Esophagus mucosa (tissue), 1 donor: ENCODE data around the gene DOCK11. TPM values are rescaled to one million over a fixed set of nuclear protein-coding genes. Genes with fewer than 3 reads are reported as not detected.

Source experiments
- ATAC-seq: fragments of 200-7000 bp; cut with Tn5 transposase; one replicate; pipeline ENCODE4 v1.9.1; 2020
- total RNA-seq: library from RNA; stranded (reverse); gene quantifications from one replicate; pipeline ENCODE4 v1.2.4, GENCODE V29; 2023
- donor health status: DM: yes; HTN: yes; CAD: no.

DOCK11 gene
- total RNA-seq, 1 donor from 2014 or later = 9.3 TPM

DNA sequence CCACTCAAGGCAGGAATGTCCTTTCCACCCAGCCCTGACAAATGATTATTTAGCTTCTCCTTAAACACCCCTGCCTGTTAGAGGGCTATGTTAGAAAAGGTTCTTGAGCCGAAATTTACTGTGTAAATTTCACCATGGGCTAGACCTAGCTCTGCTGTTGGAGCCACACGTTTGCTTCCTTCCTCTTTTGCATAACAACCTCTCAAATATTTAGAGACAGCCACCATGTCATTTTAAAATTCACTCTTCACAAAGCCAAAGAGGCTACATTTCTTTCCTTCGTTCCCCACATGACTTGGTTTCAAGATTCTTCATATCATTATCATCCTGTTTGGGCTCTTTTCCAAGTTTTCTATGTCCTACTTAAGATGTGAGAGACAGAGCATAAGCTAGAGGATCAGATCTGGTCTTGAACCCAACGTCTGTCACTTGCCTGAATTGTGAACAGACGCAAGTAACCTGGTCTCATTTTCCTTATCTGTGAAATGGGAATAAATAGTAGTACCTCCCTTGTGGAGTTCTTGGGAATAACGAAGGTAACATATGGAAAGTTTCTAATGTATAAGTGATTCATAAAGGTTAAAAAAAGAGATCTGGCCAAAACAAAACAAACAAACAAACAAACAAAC, 6.7 kb downstream of the DOCK11 start:
- no peak for ATAC-seq

DNA sequence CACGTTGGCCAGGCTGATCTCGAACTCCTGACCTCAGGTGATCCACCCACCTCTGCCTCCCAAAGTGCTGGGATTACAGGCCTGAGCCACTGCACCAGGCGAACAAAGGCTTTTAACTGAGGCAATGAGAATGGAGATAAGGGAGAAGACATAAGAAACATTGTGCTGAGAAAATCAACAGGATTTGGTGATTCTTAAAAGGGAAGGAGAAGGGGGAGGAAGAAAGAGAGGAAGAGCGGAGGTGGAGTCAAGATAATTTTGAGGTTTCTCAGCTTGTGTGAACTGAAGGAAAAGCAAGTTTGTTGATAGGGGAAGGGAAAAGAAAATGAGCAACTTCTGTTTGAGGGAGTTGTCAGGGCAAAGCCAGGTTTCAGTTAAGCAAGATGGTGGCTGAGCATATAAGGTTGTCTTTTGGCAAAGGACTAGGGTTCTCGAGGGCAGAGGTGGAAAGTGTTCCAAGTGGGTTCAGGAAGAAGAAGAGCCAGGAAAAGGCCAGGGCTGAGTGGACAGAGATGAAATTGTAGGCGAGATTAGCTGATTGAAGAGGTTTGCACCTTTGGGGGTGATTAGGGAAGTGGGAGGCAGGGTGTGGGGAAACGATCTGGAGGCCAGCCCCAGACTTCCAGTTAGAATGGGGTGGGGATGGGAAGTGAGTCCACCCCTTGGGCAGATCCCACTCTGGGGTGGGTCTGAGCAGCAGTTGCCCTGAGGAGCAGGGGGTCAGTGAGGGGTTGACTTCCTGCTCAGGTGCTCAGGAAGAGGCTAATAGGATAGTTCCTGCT, 7.8 kb downstream of the DOCK11 start:
- no peak for ATAC-seq

DNA sequence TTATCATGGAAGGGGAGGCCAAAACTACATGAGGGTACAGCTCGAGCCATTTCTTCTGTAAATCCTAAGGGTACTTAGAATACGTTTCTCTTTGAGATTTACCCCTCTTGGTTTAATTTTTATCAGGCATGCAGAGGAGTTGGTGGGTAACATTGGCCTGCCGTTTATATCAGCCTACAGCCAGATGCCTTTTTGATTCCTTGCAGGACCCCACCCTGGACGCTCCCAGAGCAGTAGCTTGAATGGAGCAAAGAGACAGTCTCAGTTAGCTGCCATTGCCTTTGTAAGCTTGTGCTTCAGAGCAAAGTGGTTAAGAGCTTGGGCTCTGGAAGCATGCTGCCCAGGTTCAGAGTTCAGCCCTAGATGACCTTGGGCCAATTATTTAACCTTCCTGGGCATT, 9.0 kb downstream of the DOCK11 start:
- ATAC-seq = no peak

DNA sequence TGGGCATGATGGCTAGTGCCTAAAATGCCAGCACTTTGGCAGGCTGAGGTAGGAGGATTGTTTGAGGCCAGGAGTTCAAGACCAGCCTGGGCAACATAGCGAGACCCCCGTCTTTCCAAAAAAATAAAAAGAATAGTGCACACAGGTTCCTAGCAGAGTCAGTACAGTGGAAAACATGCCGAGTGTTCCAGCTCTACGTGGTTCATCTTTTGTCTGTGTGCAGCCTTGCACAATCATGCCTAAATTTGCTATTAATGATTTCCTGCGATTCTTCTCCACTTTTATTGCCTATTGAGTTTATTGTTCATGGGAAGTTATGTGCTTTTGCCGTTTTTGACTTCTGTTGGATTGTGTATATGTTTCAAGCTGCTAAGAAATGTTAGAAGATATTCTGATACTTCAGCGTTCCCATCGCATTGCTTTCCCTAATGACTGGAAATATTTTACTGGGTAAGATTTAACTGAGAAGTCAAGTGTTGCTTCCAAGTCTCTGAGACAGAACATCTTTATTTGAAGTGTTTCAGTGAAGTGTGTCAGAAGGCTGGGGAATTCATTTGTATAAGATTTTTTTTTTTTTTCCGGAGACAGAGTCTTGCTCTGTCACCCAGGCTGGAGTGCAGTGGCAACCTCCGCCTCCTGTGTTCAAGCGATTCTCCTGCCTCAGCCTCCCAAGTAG, 11.3 kb downstream of the DOCK11 start:
- no peak for ATAC-seq

DNA sequence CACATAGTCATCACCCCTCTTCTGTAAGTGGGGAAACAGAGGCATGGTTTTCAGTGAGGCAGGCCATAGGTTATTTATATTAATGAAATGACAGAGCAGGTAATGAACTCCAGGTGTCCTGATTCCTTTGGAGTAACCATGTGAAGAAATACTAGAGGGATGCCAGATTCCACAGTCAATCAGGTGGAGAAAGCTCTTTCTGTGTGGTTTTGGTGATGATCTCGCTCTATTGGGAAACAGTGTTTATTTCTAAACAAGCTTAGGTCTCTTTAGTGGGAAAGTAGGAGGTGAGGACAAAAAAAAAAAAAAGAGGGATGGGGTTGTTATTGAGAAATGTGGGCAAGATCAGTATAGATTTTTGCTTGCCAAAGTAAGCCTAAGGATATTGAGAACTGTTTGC, 12.2 kb downstream of the DOCK11 start:
- ATAC-seq = no peak

- ATAC-seq = no peak
Measured at GRCh38 chrX:118508221-118508620, 12.6 kb downstream of the DOCK11 start.

DNA sequence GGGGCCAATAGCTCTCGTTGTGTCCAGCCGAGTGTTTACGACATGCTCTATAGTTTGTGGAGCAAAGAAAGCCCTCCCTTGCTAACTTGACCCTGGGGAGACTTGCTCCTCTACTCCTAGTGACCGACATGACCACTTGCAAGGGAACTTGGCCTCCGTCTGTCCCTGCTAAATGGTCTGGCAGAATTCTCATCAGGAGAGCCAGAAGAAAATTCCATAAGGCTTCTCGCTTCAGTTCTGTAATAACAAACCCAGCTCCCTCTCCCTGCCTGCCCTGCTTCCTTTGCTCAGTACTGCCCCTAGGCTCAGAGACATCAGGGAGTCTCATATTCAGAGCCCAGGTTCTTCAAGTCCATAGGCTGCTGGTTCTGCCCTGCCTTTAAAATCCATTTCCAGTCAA, 13.0 kb downstream of the DOCK11 start:
- ATAC-seq = no peak

DNA sequence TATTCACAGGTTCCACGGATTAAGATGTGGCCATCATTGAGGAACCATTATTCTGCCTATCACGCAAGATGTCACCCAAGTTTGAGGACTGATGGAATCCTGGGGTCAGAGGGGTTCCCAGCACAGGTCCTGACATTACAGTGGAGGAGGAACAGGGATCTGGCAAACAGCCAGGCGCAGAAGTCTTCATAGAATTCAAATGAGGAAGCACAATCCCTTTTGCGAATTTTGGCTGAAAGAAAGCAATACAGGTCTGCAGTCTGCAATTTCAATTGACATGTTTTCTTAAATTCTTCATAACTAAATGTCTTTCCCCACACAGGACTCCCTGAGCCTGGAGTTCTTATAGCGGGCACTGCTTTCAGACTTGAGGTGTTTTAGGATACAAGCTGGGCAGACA, 14.5 kb downstream of the DOCK11 start:
- ATAC-seq = no peak

DNA sequence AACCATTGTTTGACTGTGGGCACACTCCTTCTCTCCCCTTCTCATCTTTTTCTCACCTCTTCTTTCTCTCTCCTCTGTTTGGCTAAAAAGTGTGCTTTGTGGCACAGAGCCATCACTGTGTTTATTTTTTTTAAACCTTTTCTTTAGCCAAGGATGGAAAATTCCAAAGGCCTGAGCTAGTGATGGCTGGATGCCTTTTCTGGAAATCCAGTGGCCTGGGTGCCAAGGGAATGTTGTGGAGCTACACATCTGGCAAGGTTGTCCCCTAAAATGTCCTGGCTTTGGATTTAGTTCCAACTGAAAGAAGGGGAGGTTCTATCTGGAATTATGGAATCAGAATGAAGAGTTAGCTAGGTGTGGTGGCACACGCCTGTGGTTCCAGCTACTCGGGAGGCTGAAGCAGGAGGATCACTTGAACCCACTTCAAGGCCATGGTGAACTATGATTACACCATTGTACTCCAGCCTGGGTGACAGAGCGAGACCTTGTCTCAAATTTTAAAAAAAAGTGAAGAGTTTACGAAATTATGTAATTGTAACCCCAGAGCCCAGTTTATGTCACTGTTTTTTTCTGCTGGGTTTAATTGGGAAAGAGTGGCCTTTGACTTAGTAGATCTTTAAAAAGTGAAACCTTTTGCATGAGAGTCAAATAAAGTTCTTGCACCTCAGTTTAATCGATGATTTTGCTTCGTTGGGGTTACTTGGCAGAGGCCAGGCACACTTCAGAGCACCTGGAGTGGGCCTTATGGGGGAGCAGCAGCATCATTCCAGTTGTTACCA, 17.7 kb downstream of the DOCK11 start:
- ATAC-seq = no peak

GRCh38 chrX:118519411-118520215, 24.0 kb downstream of the DOCK11 start:
- no peak for ATAC-seq

DNA sequence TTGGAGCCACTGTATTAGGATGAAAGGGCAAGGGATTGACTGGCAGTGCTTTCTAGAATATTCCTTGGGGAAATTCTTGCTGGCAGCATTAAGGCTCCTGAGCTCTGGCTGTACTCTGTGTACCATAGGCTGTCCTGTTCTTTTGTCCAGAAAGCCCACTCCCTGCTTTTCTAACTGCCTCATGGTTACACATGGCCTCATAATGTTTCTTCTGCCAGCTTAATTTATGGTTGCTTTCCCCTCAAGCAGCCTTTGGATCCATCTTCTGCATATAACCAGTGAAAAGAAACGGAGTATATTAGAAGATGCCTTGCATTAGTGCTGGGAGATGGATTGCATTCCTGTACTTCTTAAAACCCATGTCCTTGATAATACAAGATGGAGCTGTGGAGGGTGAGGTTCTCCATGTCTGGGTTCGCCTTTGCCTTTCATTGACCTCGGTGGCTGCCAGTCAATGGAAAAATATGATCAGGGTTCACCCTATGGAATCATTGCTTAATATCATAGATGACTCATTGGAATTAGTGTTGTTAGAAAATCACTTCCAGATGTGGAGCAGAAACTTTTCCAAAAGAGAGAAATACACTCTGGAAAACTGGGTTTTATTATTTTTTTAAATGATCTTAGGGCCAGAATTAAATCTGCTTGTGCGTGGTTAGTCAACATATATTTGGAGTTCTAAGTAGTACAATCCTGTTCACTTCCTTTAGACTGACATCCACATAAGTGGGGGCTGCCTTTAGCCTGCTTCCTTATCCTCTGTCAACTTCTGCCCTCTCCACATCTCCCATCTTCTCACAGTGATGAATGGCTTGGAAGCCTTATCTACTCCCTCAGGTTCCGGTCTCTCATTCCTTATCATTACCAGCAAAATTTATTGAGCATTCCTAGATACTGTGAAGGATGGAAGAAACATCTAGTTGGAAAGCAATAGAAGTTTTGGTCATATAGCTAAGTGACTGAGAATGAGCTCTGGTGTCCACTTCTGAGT, 24.9 kb downstream of the DOCK11 start:
- ATAC-seq = peak; percentile 61

GRCh38 chrX:118521435-118521834, 25.8 kb downstream of the DOCK11 start:
- no peak for ATAC-seq

DNA sequence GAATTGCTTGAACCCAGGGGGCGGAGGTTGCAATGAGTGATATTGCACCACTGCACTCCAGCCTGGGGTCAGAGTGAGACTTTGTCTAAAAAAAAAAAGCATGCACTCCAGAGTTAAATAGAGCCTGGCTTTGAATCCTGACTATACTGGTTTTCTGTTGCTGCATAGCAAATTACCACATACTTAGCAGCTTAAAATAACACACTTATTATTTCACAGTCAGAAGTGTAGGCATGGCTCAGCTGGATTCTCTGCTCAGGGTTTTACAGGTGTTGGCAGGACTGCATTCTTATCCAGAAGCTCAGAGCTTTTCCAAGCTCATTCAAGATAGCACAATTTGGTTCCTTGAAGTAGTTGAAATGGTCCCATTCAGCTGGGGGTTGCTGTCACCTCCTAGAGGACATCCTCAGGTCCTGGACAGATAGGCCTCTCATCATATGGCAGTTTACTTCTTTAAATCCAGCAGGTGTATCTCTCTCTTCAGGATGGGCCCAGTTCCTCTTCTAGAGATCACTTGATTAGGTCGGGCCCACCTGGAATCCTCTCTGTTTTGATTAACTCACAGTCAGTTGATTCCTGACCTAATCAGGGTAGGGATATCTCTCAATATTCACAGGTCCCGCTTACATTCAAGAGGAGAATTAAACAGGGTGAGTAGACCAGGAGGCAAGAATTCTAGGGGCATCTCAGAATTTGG, 26.8 kb downstream of the DOCK11 start:
- peak; percentile 84 for ATAC-seq

- ATAC-seq = no peak
Measured at GRCh38 chrX:118523920-118524319, 28.3 kb downstream of the DOCK11 start.

DNA sequence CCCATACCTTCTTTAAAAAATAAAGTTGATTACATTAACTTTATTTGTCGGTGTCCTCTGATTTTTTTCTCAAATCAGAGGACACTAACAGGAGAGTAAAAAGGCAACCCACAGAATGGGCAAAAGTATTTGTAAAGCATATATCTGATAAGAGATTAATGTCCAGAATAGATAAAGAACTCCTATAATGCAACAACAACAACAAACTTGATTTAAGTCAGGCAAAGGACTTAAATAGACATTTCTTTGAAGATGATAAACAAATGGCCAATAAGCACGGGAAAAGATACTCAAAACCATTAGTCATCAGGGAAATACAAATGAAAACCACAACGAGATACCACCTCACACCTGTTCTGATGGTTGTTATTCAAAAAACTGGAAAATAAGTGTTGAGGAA, 28.7 kb downstream of the DOCK11 start:
- no peak for ATAC-seq

DNA sequence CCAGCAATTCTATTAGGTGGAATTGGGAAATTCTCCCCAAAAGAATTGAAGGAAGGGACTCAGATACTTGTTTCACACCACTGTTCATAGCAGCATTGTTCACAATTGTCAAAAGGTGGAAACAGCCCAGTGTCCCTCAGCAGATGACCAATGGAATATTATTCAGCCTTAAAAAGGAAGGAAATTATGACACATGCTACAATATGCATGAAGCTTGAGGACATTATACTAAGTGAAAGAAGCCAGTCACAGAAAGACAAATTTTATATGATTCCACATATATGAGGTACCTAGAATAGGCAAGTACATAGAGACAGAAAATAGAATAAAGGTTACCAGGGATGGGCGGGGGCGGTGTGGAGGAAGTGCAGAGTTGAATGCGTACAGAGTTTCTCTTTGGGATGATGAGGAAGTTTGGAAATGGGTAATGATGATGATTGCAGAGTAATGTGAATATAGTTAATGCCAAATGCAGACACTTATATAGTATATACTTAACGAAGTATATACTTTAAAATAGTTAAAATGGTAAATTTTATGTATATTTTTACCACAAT, 29.6 kb downstream of the DOCK11 start:
- ATAC-seq = no peak

- ATAC-seq = no peak
Measured at GRCh38 chrX:118526149-118526548, 30.5 kb downstream of the DOCK11 start.

DNA sequence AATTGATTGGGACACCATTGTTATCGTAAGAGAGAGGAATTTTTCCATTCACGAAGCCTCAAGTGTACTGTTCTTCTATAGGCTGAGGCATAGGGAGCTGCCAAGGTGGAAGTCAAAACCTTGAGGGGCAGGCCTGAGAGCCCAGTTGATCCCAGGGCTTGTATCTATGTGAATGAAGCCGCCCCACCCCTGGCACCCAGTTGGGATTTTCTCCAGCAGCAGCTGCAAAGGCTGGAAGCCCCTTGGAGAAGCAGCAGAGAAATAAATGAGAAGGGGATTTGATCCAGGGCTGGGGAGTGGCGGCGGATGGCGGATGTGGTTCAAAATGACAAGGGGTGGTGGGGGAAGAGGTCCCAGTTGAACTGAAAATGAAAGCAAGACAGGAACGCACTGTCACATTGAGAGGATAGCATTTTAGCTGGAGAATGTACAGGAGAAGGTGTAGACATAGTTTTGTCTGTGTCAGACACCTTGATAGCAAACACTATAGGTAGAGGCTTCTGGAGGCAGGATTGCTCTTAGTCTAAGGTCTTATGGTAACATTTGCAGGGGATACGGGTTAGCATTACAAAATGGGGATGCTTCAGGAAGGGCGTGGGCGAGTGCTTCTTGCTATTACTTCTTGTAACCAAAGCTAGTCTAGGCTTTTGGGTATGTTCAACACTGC, 32.6 kb downstream of the DOCK11 start:
- no peak for ATAC-seq

DNA sequence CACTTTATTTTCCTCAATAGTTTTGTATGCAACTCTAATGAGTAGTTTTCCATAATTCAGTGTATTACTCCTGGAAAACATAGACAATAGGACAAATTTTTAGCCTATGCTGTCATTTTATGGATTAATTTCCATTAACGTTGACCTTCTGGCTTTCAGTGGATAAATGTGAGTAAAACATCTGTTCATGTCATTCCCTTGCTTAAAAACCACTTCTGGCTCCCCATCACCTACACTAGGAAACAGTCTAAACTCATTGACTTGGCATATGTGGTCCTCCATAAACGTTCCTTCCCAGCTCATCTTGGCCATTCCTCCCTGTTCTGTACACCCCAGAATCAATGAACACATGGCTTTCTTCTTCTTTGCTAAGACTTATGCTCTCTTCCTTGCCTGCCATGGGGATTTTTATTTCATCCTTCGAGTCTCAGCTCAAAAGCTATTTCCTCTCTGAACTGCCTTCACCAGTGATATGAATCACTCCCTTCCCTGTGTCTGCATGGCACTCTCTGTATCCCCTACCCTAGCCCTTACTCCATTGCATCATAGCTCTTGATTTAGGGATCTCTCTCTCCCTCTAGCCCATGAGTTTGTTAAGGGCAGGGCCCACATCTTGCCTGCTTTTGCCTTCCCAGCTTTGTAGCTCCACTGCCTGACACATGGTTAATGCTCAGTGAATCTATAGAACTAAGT, 34.8 kb downstream of the DOCK11 start:
- ATAC-seq = peak; percentile 44
